HG03520 (cell line): ENCODE results near the gene ESYT1.
"Not testable (repeated sequence)": the region's sequence is repeated elsewhere in the genome, so short reads cannot be mapped to it uniquely, and the experiment has no call there.

ENCODE experiments used
- ATAC-seq: cut with Tn5 transposase; IDR thresholded peaks from one replicate; pipeline ENCODE4 v1.9.1; 2021; ENCODE audit warnings: mild to moderate bottlenecking, moderate library complexity; ENCODE audit not compliant: unreplicated experiment

The ESYT1 gene

DNA sequence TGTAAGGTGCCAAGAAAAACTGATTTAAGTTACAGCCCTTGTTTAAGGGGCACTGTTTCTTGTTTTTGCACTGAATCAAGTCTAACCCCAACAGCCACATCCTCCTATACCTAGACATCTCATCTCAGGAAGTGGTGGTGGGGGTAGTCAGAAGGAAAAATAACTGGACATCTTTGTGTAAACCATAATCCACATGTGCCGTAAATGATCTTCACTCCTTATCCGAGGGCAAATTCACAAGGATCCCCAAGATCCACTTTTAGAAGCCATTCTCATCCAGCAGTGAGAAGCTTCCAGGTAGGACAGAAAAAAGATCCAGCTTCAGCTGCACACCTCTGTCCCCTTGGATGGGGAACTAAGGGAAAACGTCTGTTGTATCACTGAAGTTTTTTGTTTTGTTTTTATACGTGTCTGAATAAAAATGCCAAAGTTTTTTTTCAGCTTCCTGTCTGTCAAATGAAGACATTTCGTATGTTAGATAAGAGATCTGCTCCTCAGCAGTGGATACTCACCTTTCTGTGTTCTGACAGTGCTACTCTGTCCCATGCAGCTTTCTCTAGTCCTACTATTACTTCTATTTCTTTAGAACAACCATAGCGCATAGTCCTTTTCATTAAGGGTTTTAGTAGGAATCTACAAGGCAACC lies 24.9 kb upstream of the ESYT1 start:
- ATAC-seq, result no peak

DNA sequence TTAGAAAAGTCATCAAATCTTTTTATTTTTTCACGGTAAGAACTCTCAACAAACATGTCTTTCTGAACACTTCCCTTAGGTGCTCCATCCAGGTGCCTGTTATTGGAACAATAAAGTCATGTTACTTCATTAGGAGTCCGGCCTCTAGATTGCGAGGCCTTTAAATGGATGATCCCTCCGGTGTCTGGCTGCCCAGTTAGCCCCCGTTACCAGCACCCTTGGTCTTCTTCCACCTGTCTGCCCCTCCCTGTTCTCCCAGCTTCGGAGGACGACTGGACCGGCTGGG lies 24.3 kb upstream of the ESYT1 start:
- no peak for ATAC-seq

DNA sequence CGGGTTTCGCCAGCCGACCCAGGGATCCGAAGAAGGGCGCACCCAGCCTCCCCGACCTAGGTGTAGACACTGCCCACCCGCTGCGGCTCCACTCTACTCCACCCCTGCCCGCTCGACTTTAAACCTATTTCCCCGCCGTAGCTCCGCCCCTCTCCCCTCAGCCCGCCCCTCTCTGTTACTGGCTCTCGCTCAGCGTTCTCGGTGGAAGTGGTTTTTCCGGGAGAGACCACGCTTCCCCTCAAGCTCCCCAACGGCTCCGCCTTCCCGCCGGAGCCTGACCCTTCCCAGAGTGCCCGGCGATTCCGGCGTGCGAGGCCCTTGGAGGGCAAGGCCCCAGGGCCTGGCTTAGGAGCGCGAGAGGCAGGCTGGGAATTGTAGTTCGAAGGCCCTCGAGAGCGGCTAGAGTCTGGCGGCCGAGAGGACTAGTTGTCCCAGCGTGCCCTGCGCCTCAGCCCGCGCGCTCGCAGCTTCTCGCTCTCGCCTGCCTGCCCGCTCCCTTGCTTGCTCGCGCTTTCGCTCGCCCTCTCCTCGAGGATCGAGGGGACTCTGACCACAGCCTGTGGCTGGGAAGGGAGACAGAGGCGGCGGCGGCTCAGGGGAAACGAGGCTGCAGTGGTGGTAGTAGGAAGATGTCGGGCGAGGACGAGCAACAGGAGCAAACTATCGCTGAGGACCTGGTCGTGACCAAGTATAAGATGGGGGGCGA lies 23.8 kb upstream of the ESYT1 start, which contains the start of gene PA2G4:
TSS of gene PA2G4 (plus strand) at position 451 of the 706 bp plus-strand sequence. CDS start at position 630, 179 bp downstream.
- peak; percentile 92 for ATAC-seq

GRCh38 chr12:56104815-56105608 lies 23.1 kb upstream of the ESYT1 start:
- no peak for ATAC-seq

DNA sequence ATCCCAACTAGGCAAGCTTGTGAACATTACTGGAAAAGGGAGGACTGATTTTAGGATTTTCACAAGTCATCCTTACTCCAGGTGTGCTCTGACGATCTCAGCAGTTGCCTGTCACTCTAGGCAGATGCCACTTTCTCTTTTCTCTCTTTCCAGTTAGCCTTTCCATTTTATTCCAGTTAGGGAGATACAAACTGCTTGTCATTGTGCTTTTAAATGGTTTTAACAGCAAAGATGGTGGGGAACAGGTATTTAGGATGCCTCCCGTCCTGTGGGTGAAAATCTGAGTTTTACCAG lies 22.5 kb upstream of the ESYT1 start:
- no peak for ATAC-seq

DNA sequence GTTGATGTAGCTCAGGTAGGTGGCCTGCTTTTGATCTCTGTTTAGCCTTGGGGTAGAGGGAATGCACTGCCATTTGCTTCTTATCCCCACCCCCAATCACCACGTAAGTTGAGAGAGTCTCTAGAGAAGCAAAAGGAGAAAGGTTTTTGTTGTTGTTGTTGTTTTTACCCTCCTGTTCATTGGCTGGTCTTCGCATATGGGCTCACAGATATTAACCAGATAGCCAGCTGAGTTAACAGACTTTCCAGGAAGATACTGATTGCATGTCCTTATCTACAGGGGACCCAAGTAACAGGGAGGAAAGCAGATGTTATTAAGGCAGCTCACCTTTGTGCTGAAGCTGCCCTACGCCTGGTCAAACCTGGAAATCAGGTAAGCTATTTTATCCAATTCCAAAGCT lies 20.8 kb upstream of the ESYT1 start:
- no peak for ATAC-seq

DNA sequence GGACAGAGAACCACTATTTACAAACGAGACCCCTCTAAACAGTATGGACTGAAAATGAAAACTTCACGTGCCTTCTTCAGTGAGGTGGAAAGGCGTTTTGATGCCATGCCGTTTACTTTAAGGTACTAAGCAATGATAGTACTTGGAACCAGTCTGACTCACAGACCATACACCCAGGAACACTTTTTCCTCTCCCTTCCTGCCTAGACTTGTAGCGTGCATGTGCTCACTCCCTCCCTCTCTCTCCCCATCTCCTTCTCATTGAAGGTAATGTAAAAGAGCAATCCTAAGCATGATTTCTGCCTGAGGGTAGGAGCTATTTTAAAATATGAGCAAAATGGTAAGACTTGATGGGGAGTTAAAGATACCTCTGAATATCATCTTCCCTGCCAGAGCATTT lies 17.5 kb upstream of the ESYT1 start:
- no peak for ATAC-seq

DNA sequence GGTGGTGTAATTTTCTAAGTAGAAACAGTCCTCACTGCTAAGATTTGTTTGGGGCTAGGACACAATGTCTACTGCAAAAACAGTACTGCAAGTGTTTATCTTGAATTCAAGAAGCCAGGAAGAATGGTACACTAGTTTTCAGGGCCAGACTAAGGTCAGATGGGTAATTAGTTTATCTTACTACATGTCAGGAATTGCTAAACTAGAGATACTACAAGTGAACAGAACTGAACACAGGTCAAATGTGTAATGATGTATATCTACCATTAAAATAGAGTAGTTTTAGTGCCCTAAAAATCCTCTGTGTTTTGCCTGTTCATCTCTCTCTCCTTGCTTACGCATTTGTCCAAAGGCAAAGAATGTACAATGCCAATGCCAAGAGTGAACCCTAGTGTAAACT lies 14.0 kb upstream of the ESYT1 start:
- ATAC-seq, result no peak

DNA sequence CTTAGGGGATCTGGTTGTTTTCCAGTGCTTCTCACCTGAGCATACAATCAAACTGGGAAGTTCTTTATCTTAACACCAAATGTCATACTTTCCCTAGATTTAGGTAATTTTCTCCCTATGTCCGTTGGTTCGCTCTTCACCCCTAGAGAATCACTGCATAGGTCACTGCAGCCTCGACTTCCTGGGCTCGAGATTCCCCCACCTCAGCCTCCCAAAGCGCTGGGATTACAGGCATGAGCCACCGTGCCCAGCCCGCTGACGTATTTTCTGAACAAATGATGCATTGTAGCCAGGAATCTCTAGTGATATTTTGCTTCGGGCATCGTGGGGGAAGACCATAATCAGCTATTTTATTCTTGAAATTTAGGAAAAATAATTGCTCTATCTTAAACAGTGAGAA lies 12.7 kb upstream of the ESYT1 start:
- no peak for ATAC-seq

GRCh38 chr12:56116267-56117081 lies 11.6 kb upstream of the ESYT1 start, which contains the start of gene RPL41:
RPL41 (plus strand) TSS chr12:56116633.
- peak; percentile 34 for ATAC-seq

- ATAC-seq, result not testable (repeated sequence)
These were observed 10.9 kb upstream of the ESYT1 start for GRCh38 chr12:56117082-56117706.

GRCh38 chr12:56117778-56118687 lies 10.0 kb upstream of the ESYT1 start, which contains the start of gene ZC3H10:
ZC3H10 (plus strand) TSS chr12:56118266; CDS start chr12:56120563, 2,297 bp downstream.
- ATAC-seq, result peak; percentile 74

DNA sequence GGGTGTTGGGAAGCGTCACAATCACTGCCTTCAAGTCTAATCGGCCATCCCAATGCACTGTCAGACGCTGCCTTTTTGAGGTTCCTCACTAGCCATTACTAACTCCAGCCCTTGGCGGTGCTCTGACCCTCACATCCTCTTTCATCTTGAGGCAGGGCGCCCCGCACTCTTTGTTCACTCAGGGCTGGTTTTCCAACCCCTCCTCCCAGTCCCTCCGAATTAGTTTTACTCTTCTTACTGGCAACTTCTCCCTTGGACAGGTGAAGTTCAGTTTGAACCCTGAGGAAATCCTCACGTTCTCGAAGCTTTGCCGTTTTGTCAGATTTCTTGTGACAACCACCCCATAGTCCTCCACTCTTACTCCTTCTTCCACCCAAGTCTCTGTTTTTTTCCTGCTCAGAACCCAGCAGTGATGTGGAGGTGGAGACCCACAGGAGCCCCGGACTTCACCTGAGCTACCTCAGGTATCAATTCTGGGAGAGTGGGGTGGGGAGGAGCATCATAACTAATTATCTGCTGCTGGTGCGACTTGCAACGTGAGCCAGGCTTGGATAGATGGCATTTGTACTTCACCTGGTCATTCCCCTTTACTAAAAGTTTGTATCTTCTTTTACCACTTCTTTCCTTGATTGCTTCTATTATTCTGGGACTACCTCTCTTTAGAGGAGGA lies 9.2 kb upstream of the ESYT1 start:
- peak; percentile 3 for ATAC-seq

- no peak for ATAC-seq
These were observed 8.7 kb upstream of the ESYT1 start for GRCh38 chr12:56119361-56119796.

- ATAC-seq, result no peak
These were observed 7.8 kb upstream of the ESYT1 start for GRCh38 chr12:56120158-56120846.

DNA sequence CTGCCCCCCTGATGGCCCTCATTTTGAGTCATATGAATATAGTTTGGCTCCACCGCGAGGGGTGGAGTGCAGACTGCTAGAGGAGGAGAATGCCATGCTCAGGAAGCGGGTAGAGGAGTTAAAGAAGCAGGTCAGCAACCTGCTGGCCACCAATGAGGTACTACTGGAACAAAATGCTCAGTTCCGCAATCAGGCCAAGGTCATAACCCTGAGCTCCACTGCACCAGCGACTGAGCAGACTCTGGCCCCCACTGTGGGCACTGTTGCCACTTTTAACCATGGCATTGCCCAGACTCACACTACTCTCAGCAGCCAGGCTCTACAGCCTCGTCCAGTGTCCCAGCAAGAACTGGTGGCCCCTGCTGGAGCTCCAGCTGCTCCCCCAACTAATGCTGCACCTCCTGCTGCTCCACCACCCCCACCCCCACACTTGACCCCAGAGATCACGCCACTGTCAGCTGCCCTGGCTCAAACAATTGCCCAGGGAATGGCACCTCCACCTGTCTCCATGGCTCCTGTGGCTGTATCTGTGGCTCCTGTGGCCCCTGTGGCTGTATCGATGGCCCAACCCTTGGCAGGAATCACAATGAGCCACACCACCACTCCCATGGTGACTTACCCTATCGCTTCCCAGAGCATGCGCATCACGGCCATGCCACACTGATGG lies 6.7 kb upstream of the ESYT1 start:
- no peak for ATAC-seq

- ATAC-seq, result no peak
These were observed 5.4 kb upstream of the ESYT1 start for GRCh38 chr12:56122637-56123036.

GRCh38 chr12:56124133-56124532 lies 3.9 kb upstream of the ESYT1 start:
- no peak for ATAC-seq
